Eye (tissue), 1 donor: ENCODE data around the gene GPS2.
"Not testable (repeated sequence)": the region's sequence is repeated elsewhere in the genome, so short reads cannot be mapped to it uniquely, and the experiment has no call there.

Source experiments
- DNase-seq: peaks from one replicate; pipeline ENCODE4 v3.0.0-alpha.2; 2015

The GPS2 gene

GRCh38 chr17:7336240-7337175, 21.3 kb upstream of the GPS2 start, which contains the start of gene ACAP1:
ACAP1 (plus strand) TSS chr17:7336529; CDS start chr17:7336735, 206 bp downstream.
- DNase-seq = no peak

GRCh38 chr17:7335765-7336164, 20.6 kb upstream of the GPS2 start:
- not testable (repeated sequence) for DNase-seq

GRCh38 chr17:7334938-7335538, 19.9 kb upstream of the GPS2 start:
- no peak for DNase-seq

GRCh38 chr17:7332600-7333069, 17.5 kb upstream of the GPS2 start:
- not testable (repeated sequence) for DNase-seq

- no peak for DNase-seq
Observed at GRCh38 chr17:7332111-7332510, 17.0 kb upstream of the GPS2 start.

- no peak for DNase-seq
Observed at GRCh38 chr17:7330638-7331015, 15.5 kb upstream of the GPS2 start.

DNA sequence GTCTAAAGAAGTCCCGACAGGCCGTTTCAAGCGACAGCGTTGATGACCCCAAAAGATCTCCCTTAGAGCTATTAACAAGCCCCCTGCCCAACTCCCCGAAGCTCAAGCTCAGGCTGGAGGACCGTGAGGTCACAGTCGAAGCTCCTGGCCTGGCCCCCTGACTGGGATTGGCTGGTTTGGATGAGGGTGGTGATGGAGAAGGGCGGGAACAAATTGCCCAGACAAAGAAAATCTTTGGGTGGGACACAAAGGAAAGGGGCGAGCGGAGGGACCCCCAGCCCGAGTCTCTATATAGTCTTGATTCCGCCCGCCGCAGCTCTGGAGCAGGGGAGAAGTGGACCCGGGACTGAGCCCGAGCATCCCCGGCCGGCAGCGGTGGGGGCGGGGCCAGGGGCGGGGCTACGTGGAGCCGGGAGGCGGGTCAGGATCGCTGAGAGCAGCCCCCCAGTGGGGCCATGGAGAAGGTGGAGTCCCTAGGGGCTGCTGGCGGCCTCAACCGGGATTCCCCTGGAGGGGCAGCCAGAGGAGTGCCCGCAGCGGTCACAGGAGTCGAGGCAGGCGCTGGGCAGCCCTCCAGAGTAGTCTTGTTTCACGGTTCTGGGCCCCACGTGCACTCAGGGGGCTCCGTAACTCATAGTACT, 15.0 kb upstream of the GPS2 start:
- peak; percentile 97 for DNase-seq

DNA sequence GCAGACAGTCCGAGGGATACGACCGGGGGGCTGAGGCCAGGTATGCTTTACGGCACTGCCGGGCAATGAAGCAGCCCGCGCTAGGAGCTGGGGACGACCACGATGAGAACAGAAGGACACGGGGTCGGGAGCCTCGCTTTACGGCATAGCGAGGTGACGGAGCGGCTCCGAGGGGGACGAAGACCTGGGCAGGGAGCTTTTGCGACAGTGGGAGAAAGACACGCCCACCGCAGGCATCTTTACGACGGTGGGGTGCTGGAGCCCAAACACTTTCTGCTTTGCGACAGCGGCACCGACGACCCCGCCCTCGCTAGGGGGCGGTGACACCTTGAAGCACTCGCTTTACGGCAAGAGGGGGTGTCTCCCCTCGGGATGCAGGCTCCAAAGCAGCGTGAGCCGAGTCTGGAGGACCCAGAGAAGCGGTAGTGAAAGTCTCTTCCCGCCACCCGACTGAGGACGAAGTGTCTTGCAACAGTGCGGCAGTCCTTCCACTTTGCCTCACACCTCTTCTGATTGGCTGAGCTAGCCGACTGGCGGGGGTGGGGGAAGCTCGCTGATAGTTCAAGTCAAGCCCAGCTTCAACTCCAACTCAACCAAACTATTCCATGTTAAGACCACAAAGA, 14.3 kb upstream of the GPS2 start:
- peak; percentile 99 for DNase-seq

DNA sequence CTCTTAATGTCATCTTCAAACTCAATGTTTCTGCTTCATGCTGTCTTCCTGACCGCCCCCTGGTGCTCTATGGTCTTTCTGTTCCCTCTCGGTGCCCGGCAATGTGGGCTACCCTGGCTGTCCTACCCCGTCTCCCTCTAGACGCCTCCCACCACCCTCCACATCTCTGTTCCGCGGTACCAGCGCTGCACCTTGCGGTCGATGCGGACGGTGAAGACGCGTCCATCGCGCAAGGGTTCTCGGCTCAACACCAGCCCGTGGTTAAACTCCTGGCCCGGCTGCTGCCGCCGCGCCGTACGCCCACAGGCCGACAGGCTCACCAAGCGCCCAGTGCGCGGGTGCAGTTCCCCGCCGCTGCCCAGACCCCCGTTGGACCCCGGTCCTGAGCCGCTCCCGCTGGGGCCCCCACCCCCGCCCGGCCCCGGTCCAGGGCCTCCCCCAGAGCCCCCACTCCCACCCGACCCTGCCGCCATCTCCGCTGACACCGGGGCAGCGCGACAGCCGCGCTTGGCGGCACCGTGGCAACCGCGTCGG, 13.7 kb upstream of the GPS2 start, which contains the start of gene NEURL4:
Gene NEURL4, minus strand, starts transcription at position 496 of the 534 bp plus-strand sequence. Its CDS starts 23 bp downstream, at position 473.
- no peak for DNase-seq

- DNase-seq = no peak
Observed at GRCh38 chr17:7328009-7328408, 12.8 kb upstream of the GPS2 start.

GRCh38 chr17:7327501-7327900, 12.3 kb upstream of the GPS2 start:
- DNase-seq = no peak

GRCh38 chr17:7327056-7327455, 11.9 kb upstream of the GPS2 start:
- no peak for DNase-seq

DNA sequence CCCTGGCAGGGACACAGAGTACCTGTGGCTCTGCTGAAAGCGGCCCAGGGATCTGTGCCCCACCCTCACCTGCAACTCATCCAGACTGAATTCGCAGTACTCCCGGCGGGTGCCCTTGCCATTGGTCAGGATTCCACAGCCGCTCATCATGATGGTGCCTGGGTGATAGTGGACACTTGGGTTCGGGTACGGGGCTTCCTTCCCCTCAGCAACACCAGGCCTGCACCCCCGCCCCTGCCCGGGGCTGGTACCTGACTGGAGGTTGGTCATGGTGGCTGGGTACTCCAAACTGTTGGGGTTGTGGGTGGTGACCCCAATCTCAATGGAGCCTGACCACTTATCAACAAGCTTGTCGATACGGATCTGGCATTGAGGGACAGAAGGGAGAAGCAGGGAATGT, 11.0 kb upstream of the GPS2 start:
- no peak for DNase-seq

DNA sequence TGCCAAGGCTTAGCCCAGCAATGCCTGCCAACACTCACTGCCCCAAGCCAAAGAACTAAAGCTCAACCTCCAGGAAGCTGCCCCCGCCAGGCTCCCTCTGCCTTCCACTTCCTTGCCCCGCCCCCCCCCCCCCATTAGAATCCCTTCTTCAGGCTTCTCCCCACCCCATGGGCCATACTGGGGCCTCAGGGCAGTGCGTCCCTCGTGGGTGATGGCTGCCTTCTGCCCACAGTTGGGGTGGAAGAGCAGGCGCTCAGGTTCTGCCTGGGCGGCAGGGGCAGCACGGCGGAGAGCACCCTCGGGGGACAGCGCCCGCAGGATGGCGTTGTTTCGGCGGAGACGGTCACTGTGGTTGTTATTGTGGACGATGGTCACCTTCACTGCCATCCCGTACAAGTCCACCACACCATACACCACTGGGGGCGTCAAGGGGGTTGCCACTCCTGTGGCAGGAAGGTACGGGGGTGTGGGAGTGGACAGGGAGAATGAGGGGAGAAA, 9.9 kb upstream of the GPS2 start:
- DNase-seq = no peak

GRCh38 chr17:7324438-7324779, 9.2 kb upstream of the GPS2 start:
- no peak for DNase-seq

GRCh38 chr17:7323731-7324437, 8.7 kb upstream of the GPS2 start:
- DNase-seq = peak; percentile 63

- no peak for DNase-seq
Observed at GRCh38 chr17:7322520-7323194, 7.5 kb upstream of the GPS2 start.

DNA sequence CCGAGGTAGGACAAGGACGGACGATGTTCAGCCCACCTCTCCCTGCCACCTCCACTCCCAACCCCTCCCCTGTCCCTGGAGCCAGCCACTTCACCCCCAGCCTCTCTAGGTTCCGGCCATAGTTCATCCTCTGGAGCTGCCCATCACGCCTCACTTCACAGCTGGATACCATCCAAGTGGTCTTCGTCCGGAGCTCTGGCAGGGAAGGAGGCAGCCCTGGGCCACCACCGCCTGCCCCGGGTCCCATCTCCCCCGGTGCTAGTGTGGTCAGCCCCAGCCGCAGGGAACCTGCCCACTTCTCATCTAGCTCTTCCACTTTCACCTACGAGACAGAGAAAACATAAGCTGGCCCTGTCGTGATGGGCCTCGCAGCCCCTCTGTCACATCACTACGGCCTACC, 6.3 kb upstream of the GPS2 start:
- DNase-seq = no peak

DNA sequence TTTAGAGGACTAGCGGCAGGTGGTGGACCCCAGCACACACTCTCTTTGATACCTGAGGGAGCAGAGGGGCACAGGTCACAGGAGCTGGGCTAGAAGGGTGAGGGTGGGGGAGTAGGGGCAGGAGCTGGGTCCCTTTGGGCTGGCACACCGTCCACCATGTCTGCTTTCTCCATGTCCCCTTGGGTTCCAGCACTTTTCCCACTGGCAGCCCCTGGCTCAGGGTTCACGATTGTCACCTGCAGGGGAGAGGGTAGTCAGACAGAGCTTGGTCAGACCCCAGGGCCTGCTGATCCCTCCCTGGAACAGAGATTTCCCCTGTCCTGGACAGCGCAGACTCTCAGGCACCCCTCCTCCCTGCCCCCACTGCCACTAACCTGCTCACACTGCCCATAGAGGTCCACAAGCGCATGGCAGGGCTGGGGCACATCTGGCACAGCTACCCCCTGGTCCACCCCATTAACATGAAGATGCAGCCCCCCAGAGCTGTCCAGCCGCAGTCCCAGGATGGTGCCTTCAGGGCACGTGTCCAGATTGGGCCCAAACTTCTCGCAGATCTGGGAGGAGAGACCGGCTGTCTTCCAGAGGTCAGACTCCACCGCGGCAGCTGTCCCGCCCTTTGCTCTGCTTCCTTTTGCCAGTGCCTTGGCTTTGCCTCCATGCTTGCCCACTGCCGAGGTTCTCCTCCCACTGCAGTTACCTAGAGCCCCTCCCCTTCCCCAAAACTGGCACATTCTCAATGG, 3.1 kb upstream of the GPS2 start:
- DNase-seq = no peak

GRCh38 chr17:7317161-7317803, 2.1 kb upstream of the GPS2 start:
- DNase-seq = no peak
